Panc1 (cell line): ENCODE measurements around the gene OPN4.

Experiments
- POLR2AphosphoS5 ChIP-seq: IDR thresholded peaks from 2 replicates; pipeline ENCODE4 v1.6.1; 2012; ENCODE audit warnings: mild to moderate bottlenecking, low read depth, low read length, moderate library complexity
- TCF7L2 ChIP-seq: IDR thresholded peaks from 2 replicates; pipeline ENCODE4 v1.6.1; 2011; ENCODE audit warnings: mild to moderate bottlenecking, low read depth, low read length, inconsistent platforms
- TF ChIP-seq, protein P1 (sequence below): fragments of 450-650 bp; IDR thresholded peaks from 2 replicates; pipeline ENCODE4 v1.5.1; 2017; ENCODE audit warnings: mild to moderate bottlenecking

DNA sequence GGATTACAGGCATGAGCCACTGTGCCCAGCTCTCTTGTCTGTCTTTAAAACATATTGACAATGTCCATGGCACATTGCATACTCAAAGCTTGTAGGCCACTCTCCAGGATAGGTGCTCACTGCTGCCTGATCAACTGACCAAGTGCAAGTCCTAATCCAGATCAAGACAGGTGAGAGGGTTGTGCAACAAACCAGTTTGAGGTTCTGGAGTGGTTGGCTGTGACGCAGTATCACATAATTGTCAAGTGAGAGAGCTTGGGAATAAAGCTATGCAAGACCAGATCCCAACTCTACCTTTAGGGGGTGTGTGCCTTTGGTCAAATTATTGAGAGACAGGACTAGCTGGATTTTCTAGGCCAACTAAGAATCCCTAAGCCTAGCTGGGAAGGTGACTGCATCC, 43.0 kb upstream of the OPN4 start:
- TF ChIP-seq, protein P1, sequence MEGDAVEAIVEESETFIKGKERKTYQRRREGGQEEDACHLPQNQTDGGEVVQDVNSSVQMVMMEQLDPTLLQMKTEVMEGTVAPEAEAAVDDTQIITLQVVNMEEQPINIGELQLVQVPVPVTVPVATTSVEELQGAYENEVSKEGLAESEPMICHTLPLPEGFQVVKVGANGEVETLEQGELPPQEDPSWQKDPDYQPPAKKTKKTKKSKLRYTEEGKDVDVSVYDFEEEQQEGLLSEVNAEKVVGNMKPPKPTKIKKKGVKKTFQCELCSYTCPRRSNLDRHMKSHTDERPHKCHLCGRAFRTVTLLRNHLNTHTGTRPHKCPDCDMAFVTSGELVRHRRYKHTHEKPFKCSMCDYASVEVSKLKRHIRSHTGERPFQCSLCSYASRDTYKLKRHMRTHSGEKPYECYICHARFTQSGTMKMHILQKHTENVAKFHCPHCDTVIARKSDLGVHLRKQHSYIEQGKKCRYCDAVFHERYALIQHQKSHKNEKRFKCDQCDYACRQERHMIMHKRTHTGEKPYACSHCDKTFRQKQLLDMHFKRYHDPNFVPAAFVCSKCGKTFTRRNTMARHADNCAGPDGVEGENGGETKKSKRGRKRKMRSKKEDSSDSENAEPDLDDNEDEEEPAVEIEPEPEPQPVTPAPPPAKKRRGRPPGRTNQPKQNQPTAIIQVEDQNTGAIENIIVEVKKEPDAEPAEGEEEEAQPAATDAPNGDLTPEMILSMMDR, result no peak
- TF ChIP-seq POLR2AphosphoS5 (no peak), TCF7L2 (no peak)
